ENCODE results near the gene IL1RAP. TPM values are rescaled to one million over a fixed set of nuclear protein-coding genes. Genes with fewer than 3 reads are reported as not detected.
A peak's percentile ranks its signal among the peaks of the same experiment; 100 is the strongest.

IL1RAP gene
- total RNA-seq, 1 experiment from 2014 or later = 186 TPM

GRCh38 chr3:190499122-190499521 lies 14.8 kb upstream of the IL1RAP start:
- Mint-ChIP-seq H3K27ac (ENCODE audit: unreplicated experiment) (no peak overlapping the region), H3K4me1 (ENCODE audit: low read depth, unreplicated experiment) (peaks cover 11% of the 10 kb centered on the region), H3K9me3 (ENCODE audit: low read depth, unreplicated experiment) (no peaks in the 10 kb centered on the region), H3K36me3 (ENCODE audit: insufficient read depth, unreplicated experiment) (no peaks in the 10 kb centered on the region), H3K27me3 (ENCODE audit: unreplicated experiment) (no peaks in the 10 kb centered on the region), H3K4me3 (ENCODE audit: low read depth, unreplicated experiment) (no peak overlapping the region)
- TF ChIP-seq CTCF (IDR thresholded peaks at IDR 0.05; ENCODE audit: unreplicated experiment) = no peak
- no TSS peak for BruUV-seq (replicated peaks)
- DNase-seq = no peak
- CTCF ChIA-PET = interaction anchor here (0.7 to 1.6 kb wide), 2 partner anchors 14 to 49 kb away, joined by 3 to 5 read pairs; partner anchors contain the start of gene TMEM207
- intact Hi-C loops (cut with micrococcal nuclease; ENCODE audit: unreplicated experiment) = no loop called here

GRCh38 chr3:190502946-190503345 lies 10.9 kb upstream of the IL1RAP start:
- intact Hi-C loops (cut with micrococcal nuclease; ENCODE audit: unreplicated experiment) = no loop called here
- H3K9me3 Mint-ChIP-seq (ENCODE audit: low read depth, unreplicated experiment) = no peaks in the 10 kb centered on the region
- H3K27ac Mint-ChIP-seq (ENCODE audit: unreplicated experiment) = no peak overlapping the region
- H3K4me1 Mint-ChIP-seq (ENCODE audit: low read depth, unreplicated experiment) = peaks cover 27% of the 10 kb centered on the region
- BruUV-seq (replicated peaks) = no TSS peak
- no peak for DNase-seq
- CTCF ChIA-PET = no interaction called here
- H3K36me3 Mint-ChIP-seq (ENCODE audit: insufficient read depth, unreplicated experiment) = no peaks in the 10 kb centered on the region
- no peaks in the 10 kb centered on the region for H3K27me3 Mint-ChIP-seq (ENCODE audit: unreplicated experiment)
- no peak overlapping the region for H3K4me3 Mint-ChIP-seq (ENCODE audit: low read depth, unreplicated experiment)
- no peak for TF ChIP-seq CTCF (IDR thresholded peaks at IDR 0.05; ENCODE audit: unreplicated experiment)

- BruUV-seq (replicated peaks) = no TSS peak
- CTCF ChIA-PET = interaction anchor here (0.6 to 2.6 kb wide), 12 partner anchors 9 to 466 kb away, joined by 3 to 14 read pairs (median 5); partner anchors contain the start of gene IL1RAP
- peak; percentile 18 for TF ChIP-seq CTCF (IDR thresholded peaks at IDR 0.05; ENCODE audit: unreplicated experiment)
- intact Hi-C loops (cut with micrococcal nuclease; ENCODE audit: unreplicated experiment) = no loop called here
- H3K4me3 Mint-ChIP-seq (ENCODE audit: low read depth, unreplicated experiment) = peak overlapping the region; percentile 6
- no peaks in the 10 kb centered on the region for H3K9me3 Mint-ChIP-seq (ENCODE audit: low read depth, unreplicated experiment)
- H3K27me3 Mint-ChIP-seq (ENCODE audit: unreplicated experiment) = no peaks in the 10 kb centered on the region
- no peak for DNase-seq
- H3K4me1 Mint-ChIP-seq (ENCODE audit: low read depth, unreplicated experiment) = peaks cover 27% of the 10 kb centered on the region
- no peak overlapping the region for H3K27ac Mint-ChIP-seq (ENCODE audit: unreplicated experiment)
- no peaks in the 10 kb centered on the region for H3K36me3 Mint-ChIP-seq (ENCODE audit: insufficient read depth, unreplicated experiment)
Observed at GRCh38 chr3:190504354-190505125, 9.3 kb upstream of the IL1RAP start.

- BruUV-seq (replicated peaks) = no TSS peak
- no peak for DNase-seq
- CTCF ChIA-PET = interaction anchor here (0.9 to 2.6 kb wide), 10 partner anchors 8 to 195 kb away, joined by 3 to 14 read pairs (median 6); partner anchors contain the start of gene IL1RAP
- TF ChIP-seq CTCF (IDR thresholded peaks at IDR 0.05; ENCODE audit: unreplicated experiment) = no peak
- Mint-ChIP-seq H3K4me3 (ENCODE audit: low read depth, unreplicated experiment) (peak overlapping the region; percentile 16), H3K9me3 (ENCODE audit: low read depth, unreplicated experiment) (no peaks in the 10 kb centered on the region), H3K36me3 (ENCODE audit: insufficient read depth, unreplicated experiment) (no peaks in the 10 kb centered on the region), H3K27me3 (ENCODE audit: unreplicated experiment) (no peaks in the 10 kb centered on the region), H3K27ac (ENCODE audit: unreplicated experiment) (peak overlapping the region; percentile 19), H3K4me1 (ENCODE audit: low read depth, unreplicated experiment) (peaks cover 27% of the 10 kb centered on the region)
- intact Hi-C loops (cut with micrococcal nuclease; ENCODE audit: unreplicated experiment) = no loop called here
Observed at GRCh38 chr3:190505381-190506003, 8.4 kb upstream of the IL1RAP start.
